MCF 10A (cell line): ENCODE measurements around the gene MZT2A. TPM values are rescaled to one million over a fixed set of nuclear protein-coding genes. Genes with fewer than 3 reads are reported as not detected.
"Not testable (repeated sequence)": the region's sequence is repeated elsewhere in the genome, so short reads cannot be mapped to it uniquely, and the experiment has no call there.

Source experiments
- BruUV-seq: library from RNA; stranded (reverse); fragments of 400-500 nt; replicated peaks from 2 replicates; lab custom pipeline; 2021; lab: Mats Ljungman, UMichigan
- CTCF ChIA-PET: fragments of 300-600 bp; sonication (Branson Sonifier 250); formaldehyde crosslinking; extraction: SDS; loops from one replicate; lab custom pipeline; 2021; ENCODE audit warnings: antibody characterized with exemption, inconsistent platforms; lab: Yijun Ruan, JAX
- POLR2A ChIA-PET: fragments of 300-600, 350-650 bp; sonication (Branson Sonifier 250); formaldehyde crosslinking; extraction: SDS; loops from one replicate; lab custom pipeline; 2020; ENCODE audit warnings: antibody characterized with exemption, inconsistent platforms; lab: Yijun Ruan, JAX
- DNase-seq: peaks from one replicate; pipeline ENCODE4 v3.0.0-alpha.2; 2018; ENCODE audit not compliant: unreplicated experiment
- H3K27ac Mint-ChIP-seq: one replicate; pipeline ENCODE4 v1.8.0; 2022; ENCODE audit warnings: mild to moderate bottlenecking, low read depth, mixed read lengths; ENCODE audit not compliant: unreplicated experiment
- H3K27me3 Mint-ChIP-seq: one replicate; pipeline ENCODE4 v1.8.0; 2022; ENCODE audit warnings: mixed read lengths; ENCODE audit not compliant: insufficient read depth, unreplicated experiment
- H3K36me3 Mint-ChIP-seq: one replicate; pipeline ENCODE4 v1.8.0; 2022; ENCODE audit warnings: mild to moderate bottlenecking, moderate library complexity, mixed read lengths; ENCODE audit not compliant: insufficient read depth, unreplicated experiment
- H3K4me1 Mint-ChIP-seq: one replicate; pipeline ENCODE4 v1.8.0; 2022; ENCODE audit warnings: mixed read lengths; ENCODE audit not compliant: insufficient read depth, unreplicated experiment
- H3K4me3 Mint-ChIP-seq: one replicate; pipeline ENCODE4 v1.8.0; 2022; ENCODE audit warnings: mild to moderate bottlenecking, moderate library complexity, mixed read lengths; ENCODE audit not compliant: unreplicated experiment
- H3K9me3 Mint-ChIP-seq: one replicate; pipeline ENCODE4 v1.8.0; 2022; ENCODE audit warnings: mixed read lengths; ENCODE audit not compliant: unreplicated experiment
- CTCF ChIP-seq: fragments of 200-600 bp; IDR thresholded peaks from one replicate; pipeline ENCODE4 v1.8.0; 2022; ENCODE audit warnings: antibody characterized with exemption, mild to moderate bottlenecking; ENCODE audit not compliant: unreplicated experiment
- intact Hi-C: fragments of 100-400 bp; cut with micrococcal nuclease; formaldehyde crosslinking; loops from 2 replicates; pipeline ENCODE4 v1.14.1; 2022
- total RNA-seq: library from RNA; stranded (reverse); gene quantifications from 2 replicates; pipeline ENCODE4 v1.2.3, GENCODE V29; 2022

The MZT2A gene
- total RNA-seq, 1 experiment from 2014 or later = 147 TPM

- no peak for TF ChIP-seq CTCF
- DNase-seq = no peak
- ChIA-PET CTCF (interaction anchor here (0.9 kb wide), 1 partner anchor 26 kb away, joined by 4 read pairs; no protein-coding TSS in a partner anchor), POLR2A (no interaction called here)
- Mint-ChIP-seq H3K9me3 (no peaks in the 10 kb centered on the region), H3K4me1 (no peaks in the 10 kb centered on the region), H3K36me3 (peaks cover 19% of the 10 kb centered on the region), H3K27ac (no peak overlapping the region), H3K27me3 (no peaks in the 10 kb centered on the region), H3K4me3 (no peak overlapping the region)
- intact Hi-C loops = no loop called here
- no TSS peak for BruUV-seq
Measured at GRCh38 chr2:131519466-131519865, 27.3 kb upstream of the MZT2A start.

DNA sequence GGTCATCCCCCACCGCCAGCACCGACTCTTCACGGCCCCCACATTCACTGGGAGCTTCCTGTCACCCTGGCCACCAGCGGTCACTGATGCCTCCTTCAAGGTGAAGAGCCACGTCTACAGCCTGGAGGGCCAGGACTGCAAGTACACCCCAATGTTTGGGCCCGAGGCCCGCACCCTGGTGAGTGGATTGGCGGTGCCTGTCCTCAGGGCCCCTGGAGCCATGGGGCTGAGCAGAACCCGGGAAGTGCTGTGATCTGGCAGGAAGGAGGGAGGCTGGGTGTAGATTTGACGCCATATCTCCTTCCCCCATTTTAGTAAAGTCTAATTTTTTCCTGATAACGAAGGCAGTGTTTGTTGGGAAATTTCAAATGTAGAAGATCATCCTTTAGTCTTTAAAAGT lies 26.3 kb upstream of the MZT2A start:
- BruUV-seq, H3K4me3 Mint-ChIP-seq: not testable (repeated sequence)

DNA sequence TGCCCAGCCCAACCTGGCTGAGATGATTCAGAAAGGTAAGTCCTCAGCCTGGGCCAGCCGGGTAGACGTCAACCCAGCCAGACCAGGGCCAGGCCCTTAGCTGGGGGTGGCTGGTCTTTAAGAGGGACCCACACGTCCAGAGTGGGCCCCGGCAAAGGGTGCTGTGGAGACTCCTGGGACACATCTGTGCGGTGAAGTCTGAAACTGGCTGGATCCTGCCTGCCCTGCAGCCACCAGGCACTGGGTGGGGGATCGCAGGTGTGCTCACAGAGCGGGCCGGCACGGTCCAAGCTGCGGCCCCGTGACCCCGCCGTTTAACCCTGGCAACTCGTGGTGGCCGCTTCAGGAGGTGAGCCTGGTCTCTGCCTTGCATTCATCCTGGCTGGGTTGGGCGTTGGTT lies 25.7 kb upstream of the MZT2A start:
- H3K36me3 Mint-ChIP-seq = peaks cover 30% of the 10 kb centered on the region
- CTCF ChIA-PET, BruUV-seq, H3K4me3 Mint-ChIP-seq, H3K27ac Mint-ChIP-seq, H3K27me3 Mint-ChIP-seq, POLR2A ChIA-PET, H3K9me3 Mint-ChIP-seq, H3K4me1 Mint-ChIP-seq, DNase-seq, intact Hi-C loops: not testable (repeated sequence)

More for the DNA sequence above, 26.3 kb upstream of the MZT2A start:
- CTCF ChIA-PET, POLR2A ChIA-PET, DNase-seq, H3K27ac Mint-ChIP-seq, H3K9me3 Mint-ChIP-seq, intact Hi-C loops, H3K27me3 Mint-ChIP-seq, H3K4me1 Mint-ChIP-seq: not testable (repeated sequence)
- peaks cover 25% of the 10 kb centered on the region for H3K36me3 Mint-ChIP-seq

- TF ChIP-seq CTCF = no peak
- no peaks in the 10 kb centered on the region for H3K27me3 Mint-ChIP-seq
- intact Hi-C loops = no loop called here
- H3K27ac Mint-ChIP-seq = peak overlapping the region; percentile 51
- no peaks in the 10 kb centered on the region for H3K9me3 Mint-ChIP-seq
- ChIA-PET POLR2A (no interaction called here), CTCF (no interaction called here)
- no peaks in the 10 kb centered on the region for H3K4me1 Mint-ChIP-seq
- no TSS peak for BruUV-seq
- no peak overlapping the region for H3K4me3 Mint-ChIP-seq
- no peak for DNase-seq
- peaks cover 25% of the 10 kb centered on the region for H3K36me3 Mint-ChIP-seq
Measured at GRCh38 chr2:131517106-131517831, 25.1 kb upstream of the MZT2A start.

DNA sequence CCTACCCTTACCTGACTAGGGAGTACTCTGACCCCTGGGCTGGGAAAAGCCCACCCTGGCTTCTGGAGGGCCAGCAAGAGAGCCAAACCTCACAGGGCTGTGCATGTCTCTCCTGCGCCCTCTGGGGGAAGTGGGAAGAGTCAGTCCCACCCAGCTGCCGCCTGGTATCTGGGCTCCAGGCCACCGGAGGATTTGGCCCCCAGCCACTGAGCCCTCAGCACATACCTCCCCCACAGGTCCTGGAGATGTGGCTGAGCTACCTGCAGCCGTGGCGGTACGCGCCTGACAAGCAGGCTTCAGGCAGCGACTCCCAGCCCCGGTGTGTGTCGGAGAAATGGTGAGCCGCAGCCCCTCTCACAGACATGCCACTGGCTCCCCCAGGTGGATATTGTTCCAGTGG lies 24.4 kb upstream of the MZT2A start:
- H3K9me3 Mint-ChIP-seq, H3K4me1 Mint-ChIP-seq, BruUV-seq, intact Hi-C loops, CTCF ChIA-PET, DNase-seq, H3K4me3 Mint-ChIP-seq, H3K27me3 Mint-ChIP-seq: not testable (repeated sequence)
- Mint-ChIP-seq H3K27ac (peak overlapping the region; percentile 51), H3K36me3 (peaks cover 23% of the 10 kb centered on the region)
- POLR2A ChIA-PET = interaction anchor here (0.7 kb wide), 1 partner anchor 24 kb away, joined by 3 read pairs; no protein-coding TSS in a partner anchor
